HUES64 (cell line): ENCODE measurements around the gene CMBL.
"Not testable (repeated sequence)": the region's sequence is repeated elsewhere in the genome, so short reads cannot be mapped to it uniquely, and the experiment has no call there.

ENCODE experiments used
- H3K27ac ChIP-seq: 2 replicates; pipeline ENCODE4 v1.7.0; 2013; ENCODE audit warnings: low read depth, low read length, inconsistent platforms
- H3K27me3 ChIP-seq: 2 replicates; pipeline ENCODE4 v1.6.1; 2013; ENCODE audit warnings: mild to moderate bottlenecking, low read length; ENCODE audit not compliant: insufficient read depth
- H3K36me3 ChIP-seq: 2 replicates; pipeline ENCODE4 v1.6.1; 2013; ENCODE audit warnings: mild to moderate bottlenecking, low read length; ENCODE audit not compliant: insufficient read depth
- H3K4me1 ChIP-seq: 2 replicates; pipeline ENCODE4 v1.6.1; 2013; ENCODE audit warnings: mild to moderate bottlenecking, low read length, moderate library complexity; ENCODE audit not compliant: insufficient read depth
- H3K4me3 ChIP-seq: 2 replicates; pipeline ENCODE4 v1.5.1; 2013; ENCODE audit warnings: mild to moderate bottlenecking, low read length, moderate library complexity
- H3K9ac ChIP-seq: 2 replicates; pipeline ENCODE4 v1.6.1; 2013; ENCODE audit warnings: mild to moderate bottlenecking, low read depth, low read length
- H3K9me3 ChIP-seq: 2 replicates; pipeline ENCODE4 v1.6.1; 2013; ENCODE audit warnings: low read depth, low read length; ENCODE audit not compliant: insufficient read depth
- WGBS: fragments of 150-250, 120-280 bp; methylation state at CpG from one replicate; pipeline ENCODE4 v1.1.7; 2013; ENCODE audit warnings: missing lambda C conversion rate; 5-methylcytosine and 5-hydroxymethylcytosine counted together

The CMBL gene

DNA sequence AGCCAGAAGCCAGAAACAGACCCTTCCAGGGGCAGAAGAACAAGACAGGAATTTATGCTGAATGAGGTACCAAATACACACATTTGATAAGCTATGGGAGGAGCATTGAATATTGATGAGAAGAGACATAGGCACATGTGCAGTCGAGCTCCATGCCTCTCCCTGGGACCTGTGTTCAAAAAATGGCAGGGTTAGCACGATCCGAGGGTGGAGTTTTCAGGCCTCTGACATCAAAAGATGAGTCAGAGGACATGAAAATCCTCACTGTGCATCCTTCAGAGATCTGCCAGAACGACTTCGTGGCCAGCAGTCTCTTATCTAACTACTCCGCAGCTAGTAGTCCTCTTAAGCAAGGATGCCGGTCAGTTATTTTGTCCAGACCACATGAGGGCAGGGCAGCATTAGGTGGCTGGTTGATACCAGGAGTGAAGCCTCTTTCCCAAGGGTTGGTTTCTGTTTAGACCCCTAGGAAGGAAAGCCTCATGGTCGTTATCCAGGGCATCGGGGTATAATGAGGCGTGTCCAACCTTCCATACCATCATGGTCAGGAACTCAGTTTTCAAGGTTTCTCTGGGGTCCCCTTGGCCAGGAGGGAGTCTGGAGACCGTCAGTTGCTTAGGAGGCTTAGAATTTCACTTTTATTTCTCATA is 11.6 kb upstream of the CMBL start:
- H3K4me3 ChIP-seq, result no peak overlapping the region
- H3K9me3 ChIP-seq, result no peaks in the 10 kb centered on the region
- H3K4me1 ChIP-seq, result no peaks in the 10 kb centered on the region
- WGBS, result 89% methylated on average over 11 of the region's 11 CpGs
- H3K27ac ChIP-seq, result no peak overlapping the region
- no peak overlapping the region for H3K9ac ChIP-seq
- H3K36me3 ChIP-seq, result no peaks in the 10 kb centered on the region
- H3K27me3 ChIP-seq, result no peaks in the 10 kb centered on the region

DNA sequence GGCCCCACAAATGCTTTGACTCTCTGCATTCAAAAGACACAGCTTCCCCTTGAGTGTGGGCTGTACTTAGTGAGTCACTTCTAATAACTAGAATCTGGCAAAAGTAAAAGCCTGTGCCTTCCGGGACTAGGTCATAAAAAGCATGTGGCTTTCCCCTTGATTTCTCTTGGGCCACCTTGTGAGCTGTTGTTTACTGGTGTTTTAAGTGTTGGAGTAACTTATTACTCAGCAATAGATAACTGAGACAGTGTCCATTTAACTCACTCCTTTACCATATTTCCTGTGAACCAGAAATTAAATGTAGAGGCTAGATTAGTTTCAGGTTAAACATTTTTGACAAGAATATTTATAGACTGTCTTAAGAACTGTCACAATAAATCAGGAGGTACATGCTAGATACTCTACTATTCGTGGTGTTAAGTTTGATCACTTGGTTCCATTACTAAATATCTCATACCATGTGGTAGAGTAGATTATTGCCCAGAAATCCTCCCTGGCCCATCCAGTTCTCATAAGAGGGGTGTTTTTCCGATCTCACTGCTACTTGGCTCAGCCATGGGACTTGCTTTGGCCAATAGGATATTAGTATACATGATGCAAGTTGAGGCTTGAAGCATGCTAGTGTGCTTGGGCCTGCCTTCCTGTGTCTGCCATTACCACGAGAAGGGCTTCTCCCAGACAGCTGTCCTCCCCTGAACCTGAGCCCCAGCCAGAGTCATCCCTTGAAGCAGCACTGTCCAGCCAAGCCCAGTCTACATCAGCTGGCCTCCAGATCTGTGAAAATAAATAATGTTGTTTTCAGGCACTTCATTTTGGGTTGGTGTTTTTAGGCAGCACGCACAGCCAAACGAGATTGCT is 10.4 kb upstream of the CMBL start:
- H3K4me1 ChIP-seq, result no peaks in the 10 kb centered on the region
- no peak overlapping the region for H3K27ac ChIP-seq
- H3K27me3 ChIP-seq, result no peaks in the 10 kb centered on the region
- H3K9me3 ChIP-seq, result no peaks in the 10 kb centered on the region
- no peak overlapping the region for H3K9ac ChIP-seq
- no peak overlapping the region for H3K4me3 ChIP-seq
- 91% methylated on average over 5 of the region's 6 CpGs for WGBS
- H3K36me3 ChIP-seq, result no peaks in the 10 kb centered on the region

GRCh38 chr5:10315824-10316509 is 8.3 kb upstream of the CMBL start:
- no peaks in the 10 kb centered on the region for H3K27me3 ChIP-seq
- no peak overlapping the region for H3K4me3 ChIP-seq
- H3K9ac ChIP-seq, result no peak overlapping the region
- WGBS, result 92% methylated on average over 15 of the region's 15 CpGs
- H3K4me1 ChIP-seq, result no peaks in the 10 kb centered on the region
- no peaks in the 10 kb centered on the region for H3K36me3 ChIP-seq
- H3K9me3 ChIP-seq, result no peaks in the 10 kb centered on the region
- no peak overlapping the region for H3K27ac ChIP-seq

- Histone ChIP-seq H3K9me3 (no peaks in the 10 kb centered on the region), H3K27ac (no peak overlapping the region), H3K36me3 (no peaks in the 10 kb centered on the region), H3K4me1 (no peaks in the 10 kb centered on the region), H3K9ac (no peak overlapping the region), H3K27me3 (no peaks in the 10 kb centered on the region), H3K4me3 (no peak overlapping the region)
- WGBS, result 89% methylated on average over 4 of the region's 5 CpGs
Observed at GRCh38 chr5:10315201-10315600, 7.5 kb upstream of the CMBL start.

DNA sequence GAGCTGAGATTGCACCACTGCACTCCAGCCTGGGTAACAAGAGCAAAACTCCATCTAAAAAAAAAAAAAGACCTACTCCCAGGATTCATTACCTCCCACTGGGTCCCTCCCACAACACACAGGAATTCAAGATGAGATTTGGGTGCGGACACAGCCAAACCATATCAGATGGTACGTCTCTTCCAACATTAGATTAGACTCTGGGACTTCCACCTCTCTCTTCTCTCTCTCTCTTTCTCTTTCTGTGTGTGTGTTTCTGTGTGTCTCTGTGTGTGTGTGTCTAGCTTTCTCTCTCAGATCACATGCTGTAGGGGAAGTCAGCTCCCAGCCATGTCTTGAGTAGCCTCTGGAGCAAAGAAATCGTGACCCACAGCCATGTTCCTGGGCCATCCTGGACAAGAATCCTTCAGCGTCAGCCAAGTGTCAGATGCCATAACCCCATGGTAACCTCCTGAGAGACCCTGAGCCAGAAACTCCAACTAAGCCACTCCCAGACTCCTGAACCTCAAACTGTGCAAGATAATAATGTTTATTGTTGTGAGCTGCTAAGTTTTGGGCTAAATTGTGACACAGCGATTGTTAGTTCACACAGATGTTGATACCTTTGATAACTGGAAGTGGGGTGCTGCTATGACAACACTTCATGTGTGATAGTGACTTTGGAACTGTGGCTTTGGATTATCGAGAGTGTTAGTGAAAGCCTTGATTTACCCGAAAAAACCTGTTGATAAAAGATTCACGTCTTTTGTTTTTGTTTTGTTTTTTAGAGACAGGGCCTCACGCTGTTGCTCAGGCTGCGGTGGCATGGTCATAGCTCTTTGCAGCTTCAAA is 4.1 kb upstream of the CMBL start:
- H3K9me3 ChIP-seq, result no peaks in the 10 kb centered on the region
- no peaks in the 10 kb centered on the region for H3K36me3 ChIP-seq
- H3K9ac ChIP-seq, result no peak overlapping the region
- peaks cover 3% of the 10 kb centered on the region for H3K4me1 ChIP-seq
- no peak overlapping the region for H3K4me3 ChIP-seq
- peaks cover 9% of the 10 kb centered on the region for H3K27me3 ChIP-seq
- 91% methylated on average over 10 of the region's 10 CpGs for WGBS
- no peak overlapping the region for H3K27ac ChIP-seq

GRCh38 chr5:10310835-10311570 is 3.3 kb upstream of the CMBL start:
- not testable (repeated sequence) for H3K27ac ChIP-seq, H3K4me3 ChIP-seq, H3K9ac ChIP-seq, H3K36me3 ChIP-seq, H3K9me3 ChIP-seq
- Histone ChIP-seq H3K27me3 (peaks cover 15% of the 10 kb centered on the region), H3K4me1 (peaks cover 11% of the 10 kb centered on the region)
- 64% methylated on average over 7 of the region's 8 CpGs for WGBS

DNA sequence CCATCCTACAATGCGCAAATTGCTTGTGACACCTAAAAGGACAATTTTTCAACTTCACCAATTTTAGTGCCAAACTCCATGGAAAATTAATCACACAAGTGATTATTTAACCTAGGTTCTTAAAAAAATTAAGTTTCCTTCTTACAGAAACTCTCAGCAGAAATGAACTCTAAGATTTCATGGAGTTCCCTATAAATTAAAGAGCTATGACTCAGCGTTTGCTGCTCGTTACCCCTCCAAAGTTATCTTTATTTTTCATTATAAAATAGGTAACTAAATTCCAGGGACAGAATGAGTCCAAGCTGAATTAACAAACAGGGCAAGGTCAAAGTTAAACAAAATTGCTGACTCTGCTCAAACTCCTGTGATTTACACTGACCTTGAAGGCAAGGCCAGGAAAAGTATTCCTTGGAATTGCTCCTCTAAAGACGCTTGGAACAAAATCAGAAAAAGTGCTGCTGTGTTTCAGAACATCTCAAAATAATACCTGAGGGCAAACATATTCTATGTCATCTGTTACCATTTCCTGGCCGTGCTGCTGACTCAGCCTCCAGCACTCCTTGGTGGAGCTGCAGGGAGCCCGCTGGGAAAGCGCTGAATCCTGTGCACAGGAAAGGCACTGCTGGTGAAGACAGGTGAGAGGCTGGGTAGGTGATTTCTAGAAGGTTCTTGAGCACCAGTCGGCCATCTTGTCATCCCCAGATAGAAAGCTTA is 2.5 kb upstream of the CMBL start:
- peaks cover 14% of the 10 kb centered on the region for H3K4me1 ChIP-seq
- peak overlapping the region; percentile 21; the same call in 1 of the 2 replicates for H3K27ac ChIP-seq
- no peak overlapping the region for H3K9ac ChIP-seq
- 78% methylated on average over 8 of the region's 8 CpGs for WGBS
- H3K27me3 ChIP-seq, result peaks cover 15% of the 10 kb centered on the region
- H3K36me3 ChIP-seq, result no peaks in the 10 kb centered on the region
- no peaks in the 10 kb centered on the region for H3K9me3 ChIP-seq
- H3K4me3 ChIP-seq, result no peak overlapping the region

- Histone ChIP-seq H3K4me1 (peaks cover 14% of the 10 kb centered on the region), H3K27ac (no peak overlapping the region), H3K9me3 (no peaks in the 10 kb centered on the region), H3K9ac (no peak overlapping the region), H3K27me3 (peaks cover 15% of the 10 kb centered on the region), H3K36me3 (no peaks in the 10 kb centered on the region), H3K4me3 (no peak overlapping the region)
- WGBS, result 82% methylated on average over 6 of the region's 6 CpGs
Observed at GRCh38 chr5:10308844-10309243, 1.1 kb upstream of the CMBL start.

- Histone ChIP-seq H3K4me1 (peaks cover 14% of the 10 kb centered on the region), H3K36me3 (no peaks in the 10 kb centered on the region), H3K9ac (peak overlapping the region; percentile 83; the same call in 1 of the 2 replicates), H3K9me3 (no peaks in the 10 kb centered on the region), H3K4me3 (peak overlapping the region; percentile 77), H3K27me3 (peaks cover 15% of the 10 kb centered on the region), H3K27ac (no peak overlapping the region)
- 49% methylated on average over 7 of the region's 8 CpGs for WGBS
Observed at GRCh38 chr5:10306806-10307205, 896 bp downstream of the CMBL start.

DNA sequence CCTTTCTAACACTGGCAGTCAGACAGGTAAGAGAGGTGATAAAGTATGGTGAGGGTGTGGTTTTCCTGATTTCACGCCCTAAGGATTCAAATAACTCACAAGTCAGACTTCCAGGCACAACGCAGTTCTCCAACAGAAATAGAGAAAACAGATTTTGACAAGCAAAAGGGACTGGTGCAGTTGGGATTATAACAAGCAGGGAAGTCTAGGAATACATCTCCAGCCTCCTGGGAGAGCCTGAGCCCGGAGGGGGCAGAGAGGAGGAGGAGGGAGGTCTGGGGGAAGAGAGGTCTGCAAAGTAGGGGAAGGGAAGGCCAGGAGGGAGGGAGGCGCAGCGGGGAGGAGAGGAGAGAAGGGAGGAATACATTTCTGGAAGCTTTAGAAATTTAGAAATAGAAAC is 1.6 kb downstream of the CMBL start:
- H3K9me3 ChIP-seq, result no peaks in the 10 kb centered on the region
- peak overlapping the region; percentile 77 for H3K4me3 ChIP-seq
- H3K27ac ChIP-seq, result no peak overlapping the region
- WGBS, result 43% methylated on average over 4 of the region's 5 CpGs
- peaks cover 14% of the 10 kb centered on the region for H3K4me1 ChIP-seq
- H3K36me3 ChIP-seq, result no peaks in the 10 kb centered on the region
- H3K27me3 ChIP-seq, result peaks cover 15% of the 10 kb centered on the region
- no peak overlapping the region for H3K9ac ChIP-seq
